ENCODE measurements around the gene RNF14. TPM values are rescaled to one million over a fixed set of nuclear protein-coding genes. Genes with fewer than 3 reads are reported as not detected.

RNF14 gene
- total and polyA plus RNA-seq, 9 of the 15 experiments (the other 6 are each of a cell fraction or from before 2014, with no cell fraction given), result 36.3 to 140 (median 75.1) TPM

GRCh38 chr5:141997358-141997960 is 28.6 kb downstream of the RNF14 start:
- in situ Hi-C loops (cut with MboI) (no loop called here), intact Hi-C loops (cut with micrococcal nuclease) (no loop called here)
- no peak for ATAC-seq
- Histone ChIP-seq H3K27ac (ENCODE audit: extremely low read depth, low read depth, low read length) (no peak overlapping the region), H3K4me2 (ENCODE audit: insufficient read depth, low read length) (no peak overlapping the region), H2AFZ (ENCODE audit: low read depth, low read length) (no peak overlapping the region), H3K9ac (ENCODE audit: insufficient read depth in 1 of 2, low read depth in 2 of 2, low read length in 2 of 2) (no peak overlapping the region), H3K79me2 (ENCODE audit: control insufficient read depth, insufficient read depth, low read length) (no peaks in the 10 kb centered on the region), H3K4me3 (no peak overlapping the region), H3K27me3 (ENCODE audit: control insufficient read depth in 2 of 2, insufficient read depth in 2 of 2, low read length in 2 of 2) (no peaks in the 10 kb centered on the region), H4K20me1 (replicated peaks; ENCODE audit: control insufficient read depth, insufficient read depth, low read length) (no peaks in the 10 kb centered on the region), H3K36me3 (ENCODE audit: control insufficient read depth, insufficient read depth, low read length) (peaks cover 72% of the 10 kb centered on the region), H3K9me1 (ENCODE audit: control insufficient read depth, insufficient read depth, low read length) (no peaks in the 10 kb centered on the region), H3K4me1 (replicated peaks in 1 of 2; ENCODE audit: control insufficient read depth in 2 of 2, insufficient read depth in 2 of 2, low read length in 2 of 2) (no peaks in the 10 kb centered on the region), H3K9me3 (replicated peaks; ENCODE audit: control insufficient read depth, insufficient read depth, low read depth, low read length) (no peaks in the 10 kb centered on the region)
- 60% methylated on average over 6 of the region's 6 CpGs for WGBS (ENCODE audit: insufficient coverage, low coverage, missing lambda C conversion rate)
- CTCF ChIA-PET (ENCODE audit: low intra/inter-chr PET ratio), result no interaction called here
- no peak for DNase-seq (ENCODE audit: extremely low read depth in 1 of 4, low spot score in 3 of 4)
- TF ChIP-seq ZNF639 (CRISPR knock-in tag; conservative IDR thresholded peaks at IDR 0.05 in 1 of 2, IDR thresholded peaks at IDR 0.05 in 1 of 2) (no peak), CEBPB (tag; IDR thresholded peaks at IDR 0.05) (peak; percentile 27; the same call in 1 of the 2 replicates), ZBTB40 (IDR thresholded peaks at IDR 0.05) (no peak), ZBTB40 (CRISPR knock-in tag; IDR thresholded peaks at IDR 0.05) (no peak), CEBPG (CRISPR knock-in tag; IDR thresholded peaks at IDR 0.05) (no peak), CEBPG (tag; conservative IDR thresholded peaks at IDR 0.05 in 1 of 2, IDR thresholded peaks at IDR 0.05 in 1 of 2) (peak; percentile 16 to 18; a peak in 1 of 4 replicates), PYGO2 (tag; IDR thresholded peaks at IDR 0.05) (no peak), ZNF165 (CRISPR knock-in tag; IDR thresholded peaks at IDR 0.05; ENCODE audit: borderline replicate concordance) (no peak)
- BruUV-seq (replicated peaks), result no TSS peak
- FAIRE-seq, result no peak
- POLR2A ChIA-PET, result interaction anchor here (0.6 kb wide), 1 partner anchor 531 kb away, joined by 4 read pairs; no protein-coding TSS in a partner anchor

All from K562 (cell line).